ENCODE measurements around the gene FZD8. TPM values are rescaled to one million over a fixed set of nuclear protein-coding genes. Genes with fewer than 3 reads are reported as not detected.

Gene FZD8
- total and polyA plus RNA-seq, 2 experiments from 2014 or later: 0.47 to 8.7 TPM

DNA sequence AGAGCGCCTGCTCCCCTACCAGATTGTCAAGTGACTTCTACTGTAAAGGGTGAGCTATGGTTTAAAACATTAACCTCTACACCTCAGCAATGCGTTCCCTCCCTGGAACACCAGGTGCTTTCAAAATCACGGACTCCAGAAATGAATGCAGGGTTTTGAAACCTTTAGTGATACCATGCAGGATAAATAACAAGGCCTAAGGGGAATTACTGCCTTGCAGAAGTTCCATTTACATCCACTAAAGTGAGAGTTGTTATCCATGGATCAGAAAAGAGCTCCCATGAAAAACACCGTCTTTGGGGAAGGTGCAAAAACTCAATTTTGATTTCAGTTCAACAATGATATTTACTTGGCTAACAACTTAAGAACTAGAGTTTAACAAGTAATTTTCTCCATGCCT, 4.0 kb downstream of the FZD8 start (continued):
- TF ChIP-seq POLR2AphosphoS5 (IDR thresholded peaks at IDR 0.05; ENCODE audit: low read depth): no peak
- no peak for TF ChIP-seq ZNF114 (CRISPR knock-in tag; IDR thresholded peaks at IDR 0.05)
- TF ChIP-seq EZH2 (IDR thresholded peaks at IDR 0.05; ENCODE audit: low read depth, unreplicated experiment): no peak
- TF ChIP-seq, protein P1, sequence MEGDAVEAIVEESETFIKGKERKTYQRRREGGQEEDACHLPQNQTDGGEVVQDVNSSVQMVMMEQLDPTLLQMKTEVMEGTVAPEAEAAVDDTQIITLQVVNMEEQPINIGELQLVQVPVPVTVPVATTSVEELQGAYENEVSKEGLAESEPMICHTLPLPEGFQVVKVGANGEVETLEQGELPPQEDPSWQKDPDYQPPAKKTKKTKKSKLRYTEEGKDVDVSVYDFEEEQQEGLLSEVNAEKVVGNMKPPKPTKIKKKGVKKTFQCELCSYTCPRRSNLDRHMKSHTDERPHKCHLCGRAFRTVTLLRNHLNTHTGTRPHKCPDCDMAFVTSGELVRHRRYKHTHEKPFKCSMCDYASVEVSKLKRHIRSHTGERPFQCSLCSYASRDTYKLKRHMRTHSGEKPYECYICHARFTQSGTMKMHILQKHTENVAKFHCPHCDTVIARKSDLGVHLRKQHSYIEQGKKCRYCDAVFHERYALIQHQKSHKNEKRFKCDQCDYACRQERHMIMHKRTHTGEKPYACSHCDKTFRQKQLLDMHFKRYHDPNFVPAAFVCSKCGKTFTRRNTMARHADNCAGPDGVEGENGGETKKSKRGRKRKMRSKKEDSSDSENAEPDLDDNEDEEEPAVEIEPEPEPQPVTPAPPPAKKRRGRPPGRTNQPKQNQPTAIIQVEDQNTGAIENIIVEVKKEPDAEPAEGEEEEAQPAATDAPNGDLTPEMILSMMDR (conservative IDR thresholded peaks at IDR 0.05; ENCODE audit: low read depth in 2 of 2): no peak
- TF ChIP-seq JUNB (IDR thresholded peaks at IDR 0.05; ENCODE audit: unreplicated experiment): no peak

DNA sequence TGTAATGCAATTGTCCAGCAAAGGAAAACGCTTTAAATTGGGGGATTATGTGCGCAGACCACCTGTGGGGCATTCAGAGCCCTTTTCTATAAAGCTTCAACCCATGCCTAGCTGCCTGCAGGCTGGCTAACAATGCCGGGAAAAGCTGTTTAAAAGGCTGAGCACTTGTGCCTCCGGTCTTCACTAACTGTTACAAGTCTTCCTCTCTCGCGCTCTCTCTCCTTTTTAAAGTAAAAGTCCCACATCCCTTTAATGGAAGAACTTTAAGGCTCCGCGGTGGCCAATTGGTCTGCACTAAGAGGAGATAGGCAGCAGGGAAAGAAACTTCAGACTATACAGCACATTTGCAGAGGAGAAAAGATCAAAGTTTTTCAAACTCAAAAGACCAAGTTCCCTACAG, 4.6 kb downstream of the FZD8 start:
- H3K4me1 Mint-ChIP-seq: peaks cover 38% of the 10 kb centered on the region
- no peak for TF ChIP-seq EZH2phosphoT487 (IDR thresholded peaks at IDR 0.05; ENCODE audit: unreplicated experiment)
- TF ChIP-seq NANOG (IDR thresholded peaks at IDR 0.05; ENCODE audit: borderline replicate concordance): peak; percentile 11; the same call in 1 of the 2 replicates
- H4K20me1 ChIP-seq (replicated peaks; ENCODE audit: insufficient read depth): no peaks in the 10 kb centered on the region
- peaks cover 38% of the 10 kb centered on the region for H3K27me3 ChIP-seq (ENCODE audit: insufficient read depth)
- H3K36me3 ChIP-seq (ENCODE audit: insufficient read depth): no peaks in the 10 kb centered on the region
- H3K4me3 ChIP-seq: peak overlapping the region; percentile 60
- H3K36me3 Mint-ChIP-seq (ENCODE audit: low read depth): peaks cover 3% of the 10 kb centered on the region; the same call in 2 of the 3 replicates
- peaks cover 4% of the 10 kb centered on the region for H3K9me3 Mint-ChIP-seq
- peak overlapping the region; percentile 75 for H3K4me2 ChIP-seq
- H3K27ac Mint-ChIP-seq: no peak overlapping the region; the same call in 1 of the 2 replicates
- peak; percentile 88 for DNase-seq (ENCODE audit: low spot score)
- H3K27ac ChIP-seq (ENCODE audit: low read depth): no peak overlapping the region
- H3K27me3 Mint-ChIP-seq (ENCODE audit: insufficient read depth, low read depth, poor library complexity): peaks cover 18% of the 10 kb centered on the region
- no peak overlapping the region for H2AFZ ChIP-seq
- H3F3A ChIP-seq (replicated peaks; ENCODE audit: low read depth): 0 out of 2 replicates have a peak, but pooled peaks cover 5% of the 10 kb centered on the region
- H3K4me3 Mint-ChIP-seq: peak overlapping the region; percentile 63
- ATAC-seq: peak; percentile 15
- no peaks in the 10 kb centered on the region for H3K79me2 ChIP-seq (replicated peaks; ENCODE audit: insufficient read depth)
- H3K4me1 ChIP-seq (ENCODE audit: insufficient read depth): peaks cover 25% of the 10 kb centered on the region
- H3K9me2 ChIP-seq (ENCODE audit: insufficient read depth): no peaks in the 10 kb centered on the region

DNA sequence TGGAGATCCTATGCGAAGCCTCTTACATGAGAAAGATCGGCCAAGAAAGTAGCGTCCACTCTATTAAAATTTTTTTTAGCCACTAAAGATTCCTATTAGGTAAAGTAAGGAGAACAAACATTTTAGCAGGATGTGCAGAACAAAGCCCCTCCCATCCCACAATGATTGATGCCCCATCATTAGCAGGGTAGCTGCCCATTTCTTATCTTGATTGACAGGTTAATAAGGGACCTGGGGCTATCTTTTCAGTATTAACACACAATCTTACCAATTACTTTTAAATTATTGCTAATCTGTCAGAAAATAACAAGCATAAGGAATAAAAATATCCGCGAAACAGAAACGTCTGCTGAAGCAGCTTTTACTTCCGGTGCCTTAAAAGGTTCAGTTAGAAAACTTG, 5.1 kb downstream of the FZD8 start:
- H4K20me1 ChIP-seq (replicated peaks; ENCODE audit: insufficient read depth): no peaks in the 10 kb centered on the region
- Mint-ChIP-seq H3K27me3 (ENCODE audit: insufficient read depth, low read depth, poor library complexity) (peaks cover 14% of the 10 kb centered on the region), H3K27ac (no peak overlapping the region), H3K4me3 (peak overlapping the region; percentile 63), H3K9me3 (peaks cover 4% of the 10 kb centered on the region), H3K36me3 (ENCODE audit: low read depth) (peaks cover 3% of the 10 kb centered on the region; the same call in 2 of the 3 replicates), H3K4me1 (peaks cover 40% of the 10 kb centered on the region)
- DNase-seq (ENCODE audit: low spot score) (no peak), ATAC-seq (no peak)
- H3K36me3 ChIP-seq (ENCODE audit: insufficient read depth): no peaks in the 10 kb centered on the region
- H3K27ac ChIP-seq (ENCODE audit: low read depth): no peak overlapping the region
- H2AFZ ChIP-seq: no peak overlapping the region
- peak overlapping the region; percentile 60 for H3K4me3 ChIP-seq
- no peaks in the 10 kb centered on the region for H3K79me2 ChIP-seq (replicated peaks; ENCODE audit: insufficient read depth)
- peak overlapping the region; percentile 75 for H3K4me2 ChIP-seq
- H3F3A ChIP-seq (replicated peaks; ENCODE audit: low read depth): 0 out of 2 replicates have a peak, but pooled peaks cover 5% of the 10 kb centered on the region
- H3K9me2 ChIP-seq (ENCODE audit: insufficient read depth): no peaks in the 10 kb centered on the region
- H3K27me3 ChIP-seq (ENCODE audit: insufficient read depth): peaks cover 38% of the 10 kb centered on the region
- peaks cover 25% of the 10 kb centered on the region for H3K4me1 ChIP-seq (ENCODE audit: insufficient read depth)
- no peak for TF ChIP-seq EZH2 (IDR thresholded peaks at IDR 0.05; ENCODE audit: low read depth, unreplicated experiment)
- no peak for TF ChIP-seq POLR2AphosphoS5 (IDR thresholded peaks at IDR 0.05; ENCODE audit: low read depth)
- no peak for TF ChIP-seq CREB1 (CRISPR knock-in tag; IDR thresholded peaks at IDR 0.05; ENCODE audit: low read depth)
- TF ChIP-seq NANOG (IDR thresholded peaks at IDR 0.05; ENCODE audit: borderline replicate concordance): no peak
- TF ChIP-seq ZNF331 (CRISPR knock-in tag; IDR thresholded peaks at IDR 0.05; ENCODE audit: low read depth): no peak
- no peak for TF ChIP-seq EZH2phosphoT487 (IDR thresholded peaks at IDR 0.05; ENCODE audit: unreplicated experiment)
- no peak for TF ChIP-seq STAT1 (IDR thresholded peaks at IDR 0.05; ENCODE audit: unreplicated experiment)
- no peak for TF ChIP-seq JUNB (IDR thresholded peaks at IDR 0.05; ENCODE audit: unreplicated experiment)
- TF ChIP-seq, protein P2, sequence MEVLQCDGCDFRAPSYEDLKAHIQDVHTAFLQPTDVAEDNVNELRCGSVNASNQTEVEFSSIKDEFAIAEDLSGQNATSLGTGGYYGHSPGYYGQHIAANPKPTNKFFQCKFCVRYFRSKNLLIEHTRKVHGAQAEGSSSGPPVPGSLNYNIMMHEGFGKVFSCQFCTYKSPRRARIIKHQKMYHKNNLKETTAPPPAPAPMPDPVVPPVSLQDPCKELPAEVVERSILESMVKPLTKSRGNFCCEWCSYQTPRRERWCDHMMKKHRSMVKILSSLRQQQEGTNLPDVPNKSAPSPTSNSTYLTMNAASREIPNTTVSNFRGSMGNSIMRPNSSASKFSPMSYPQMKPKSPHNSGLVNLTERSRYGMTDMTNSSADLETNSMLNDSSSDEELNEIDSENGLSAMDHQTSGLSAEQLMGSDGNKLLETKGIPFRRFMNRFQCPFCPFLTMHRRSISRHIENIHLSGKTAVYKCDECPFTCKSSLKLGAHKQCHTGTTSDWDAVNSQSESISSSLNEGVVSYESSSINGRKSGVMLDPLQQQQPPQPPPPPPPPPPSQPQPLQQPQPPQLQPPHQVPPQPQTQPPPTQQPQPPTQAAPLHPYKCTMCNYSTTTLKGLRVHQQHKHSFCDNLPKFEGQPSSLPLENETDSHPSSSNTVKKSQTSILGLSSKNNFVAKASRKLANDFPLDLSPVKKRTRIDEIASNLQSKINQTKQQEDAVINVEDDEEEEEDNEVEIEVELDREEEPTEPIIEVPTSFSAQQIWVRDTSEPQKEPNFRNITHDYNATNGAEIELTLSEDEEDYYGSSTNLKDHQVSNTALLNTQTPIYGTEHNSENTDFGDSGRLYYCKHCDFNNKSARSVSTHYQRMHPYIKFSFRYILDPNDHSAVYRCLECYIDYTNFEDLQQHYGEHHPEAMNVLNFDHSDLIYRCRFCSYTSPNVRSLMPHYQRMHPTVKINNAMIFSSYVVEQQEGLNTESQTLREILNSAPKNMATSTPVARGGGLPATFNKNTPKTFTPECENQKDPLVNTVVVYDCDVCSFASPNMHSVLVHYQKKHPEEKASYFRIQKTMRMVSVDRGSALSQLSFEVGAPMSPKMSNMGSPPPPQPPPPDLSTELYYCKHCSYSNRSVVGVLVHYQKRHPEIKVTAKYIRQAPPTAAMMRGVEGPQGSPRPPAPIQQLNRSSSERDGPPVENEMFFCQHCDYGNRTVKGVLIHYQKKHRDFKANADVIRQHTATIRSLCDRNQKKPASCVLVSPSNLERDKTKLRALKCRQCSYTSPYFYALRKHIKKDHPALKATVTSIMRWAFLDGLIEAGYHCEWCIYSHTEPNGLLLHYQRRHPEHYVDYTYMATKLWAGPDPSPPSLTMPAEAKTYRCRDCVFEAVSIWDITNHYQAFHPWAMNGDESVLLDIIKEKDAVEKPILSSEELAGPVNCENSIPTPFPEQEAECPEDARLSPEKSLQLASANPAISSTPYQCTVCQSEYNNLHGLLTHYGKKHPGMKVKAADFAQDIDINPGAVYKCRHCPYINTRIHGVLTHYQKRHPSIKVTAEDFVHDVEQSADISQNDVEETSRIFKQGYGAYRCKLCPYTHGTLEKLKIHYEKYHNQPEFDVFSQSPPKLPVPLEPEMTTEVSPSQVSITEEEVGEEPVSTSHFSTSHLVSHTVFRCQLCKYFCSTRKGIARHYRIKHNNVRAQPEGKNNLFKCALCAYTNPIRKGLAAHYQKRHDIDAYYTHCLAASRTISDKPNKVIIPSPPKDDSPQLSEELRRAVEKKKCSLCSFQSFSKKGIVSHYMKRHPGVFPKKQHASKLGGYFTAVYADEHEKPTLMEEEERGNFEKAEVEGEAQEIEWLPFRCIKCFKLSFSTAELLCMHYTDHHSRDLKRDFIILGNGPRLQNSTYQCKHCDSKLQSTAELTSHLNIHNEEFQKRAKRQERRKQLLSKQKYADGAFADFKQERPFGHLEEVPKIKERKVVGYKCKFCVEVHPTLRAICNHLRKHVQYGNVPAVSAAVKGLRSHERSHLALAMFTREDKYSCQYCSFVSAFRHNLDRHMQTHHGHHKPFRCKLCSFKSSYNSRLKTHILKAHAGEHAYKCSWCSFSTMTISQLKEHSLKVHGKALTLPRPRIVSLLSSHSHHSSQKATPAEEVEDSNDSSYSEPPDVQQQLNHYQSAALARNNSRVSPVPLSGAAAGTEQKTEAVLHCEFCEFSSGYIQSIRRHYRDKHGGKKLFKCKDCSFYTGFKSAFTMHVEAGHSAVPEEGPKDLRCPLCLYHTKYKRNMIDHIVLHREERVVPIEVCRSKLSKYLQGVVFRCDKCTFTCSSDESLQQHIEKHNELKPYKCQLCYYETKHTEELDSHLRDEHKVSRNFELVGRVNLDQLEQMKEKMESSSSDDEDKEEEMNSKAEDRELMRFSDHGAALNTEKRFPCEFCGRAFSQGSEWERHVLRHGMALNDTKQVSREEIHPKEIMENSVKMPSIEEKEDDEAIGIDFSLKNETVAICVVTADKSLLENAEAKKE (CRISPR knock-in tag; IDR thresholded peaks at IDR 0.05): no peak
- no peak for TF ChIP-seq ZNF114 (CRISPR knock-in tag; IDR thresholded peaks at IDR 0.05)

All from GM23338 (cell line).